ENCODE measurements around the gene USP35. TPM values are rescaled to one million over a fixed set of nuclear protein-coding genes. Genes with fewer than 3 reads are reported as not detected.

The USP35 gene, protein sequence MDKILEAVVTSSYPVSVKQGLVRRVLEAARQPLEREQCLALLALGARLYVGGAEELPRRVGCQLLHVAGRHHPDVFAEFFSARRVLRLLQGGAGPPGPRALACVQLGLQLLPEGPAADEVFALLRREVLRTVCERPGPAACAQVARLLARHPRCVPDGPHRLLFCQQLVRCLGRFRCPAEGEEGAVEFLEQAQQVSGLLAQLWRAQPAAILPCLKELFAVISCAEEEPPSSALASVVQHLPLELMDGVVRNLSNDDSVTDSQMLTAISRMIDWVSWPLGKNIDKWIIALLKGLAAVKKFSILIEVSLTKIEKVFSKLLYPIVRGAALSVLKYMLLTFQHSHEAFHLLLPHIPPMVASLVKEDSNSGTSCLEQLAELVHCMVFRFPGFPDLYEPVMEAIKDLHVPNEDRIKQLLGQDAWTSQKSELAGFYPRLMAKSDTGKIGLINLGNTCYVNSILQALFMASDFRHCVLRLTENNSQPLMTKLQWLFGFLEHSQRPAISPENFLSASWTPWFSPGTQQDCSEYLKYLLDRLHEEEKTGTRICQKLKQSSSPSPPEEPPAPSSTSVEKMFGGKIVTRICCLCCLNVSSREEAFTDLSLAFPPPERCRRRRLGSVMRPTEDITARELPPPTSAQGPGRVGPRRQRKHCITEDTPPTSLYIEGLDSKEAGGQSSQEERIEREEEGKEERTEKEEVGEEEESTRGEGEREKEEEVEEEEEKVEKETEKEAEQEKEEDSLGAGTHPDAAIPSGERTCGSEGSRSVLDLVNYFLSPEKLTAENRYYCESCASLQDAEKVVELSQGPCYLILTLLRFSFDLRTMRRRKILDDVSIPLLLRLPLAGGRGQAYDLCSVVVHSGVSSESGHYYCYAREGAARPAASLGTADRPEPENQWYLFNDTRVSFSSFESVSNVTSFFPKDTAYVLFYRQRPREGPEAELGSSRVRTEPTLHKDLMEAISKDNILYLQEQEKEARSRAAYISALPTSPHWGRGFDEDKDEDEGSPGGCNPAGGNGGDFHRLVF
- total RNA-seq = 10 to 100 TPM in 3 of 4 donors, 1 to 10 TPM in 1; 6.6 to 30.6 (median 13.3) TPM

DNA sequence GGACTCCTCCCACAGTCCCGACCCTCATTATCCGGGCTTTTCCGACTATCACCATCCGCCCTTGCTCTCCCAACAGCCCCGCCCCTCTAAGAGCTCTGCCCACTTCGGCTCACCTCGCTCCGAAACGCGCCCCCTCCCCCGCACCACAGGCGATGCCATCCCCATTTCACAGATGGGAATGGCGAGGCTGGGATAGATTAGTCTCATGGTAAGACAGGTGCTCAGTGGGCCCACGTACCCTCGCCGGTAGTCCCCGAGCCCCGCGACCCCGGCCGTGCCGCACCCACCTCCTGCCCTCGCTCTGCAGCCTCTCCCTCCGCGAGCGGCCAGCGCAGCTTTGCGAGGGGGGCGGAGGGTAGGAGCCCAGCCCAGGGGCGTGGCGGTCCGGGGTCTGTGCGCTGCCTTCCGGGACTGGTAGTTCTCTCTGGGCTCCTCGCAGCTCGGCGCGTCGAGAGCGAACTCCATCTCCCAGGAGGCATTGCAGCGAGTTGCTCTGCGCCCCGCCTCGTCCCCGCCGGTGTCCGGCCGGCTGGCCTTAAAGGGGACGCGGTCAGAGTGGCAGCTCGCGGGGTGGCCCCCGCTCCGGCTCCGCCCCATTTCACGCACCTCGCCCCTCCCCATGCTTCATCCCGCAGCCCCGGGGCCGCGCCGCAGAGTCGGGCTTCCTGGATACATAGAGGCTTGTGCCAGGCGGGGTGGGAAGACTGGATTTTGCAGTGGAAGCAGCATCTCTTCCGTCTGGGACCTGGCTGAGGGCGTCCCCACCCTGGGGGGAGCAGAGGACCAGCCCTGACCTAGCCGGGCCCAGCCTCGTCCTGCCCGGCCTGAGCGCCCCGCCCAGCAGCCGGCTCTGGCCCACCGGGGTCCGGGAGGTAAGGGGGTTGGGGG lies at the start of gene USP35, which contains the start of gene KCTD21:
Gene USP35 (plus strand): TSS at position 634 of the 888 bp plus-strand sequence. CDS start 7,327 bp downstream, outside the sequence.
Gene KCTD21 (minus strand): TSS at position 341 of the 888 bp plus-strand sequence. CDS start 14,072 bp downstream, outside the sequence.
- Histone ChIP-seq H3K4me3 (peak within 1 kb of the TSS; percentile 83 to 98 (median 96)), H3K27ac (peak within 1 kb of the TSS; percentile 82 to 94 (median 86)), H3K4me1 (peaks cover 0 to 25% (median 8%) of the 10 kb centered on the region in 4 donors), H3K9me3 (no peaks in the 10 kb centered on the region), H3K27me3 (no peaks in the 10 kb centered on the region), H3K36me3 (no peaks in the 10 kb centered on the region)
- peak; percentile 92 to 98 (median 97) for DNase-seq
- peak; percentile 78 to 89 for TF ChIP-seq POLR2A (IDR thresholded peaks at IDR 0.05)
- TF ChIP-seq, protein P1, sequence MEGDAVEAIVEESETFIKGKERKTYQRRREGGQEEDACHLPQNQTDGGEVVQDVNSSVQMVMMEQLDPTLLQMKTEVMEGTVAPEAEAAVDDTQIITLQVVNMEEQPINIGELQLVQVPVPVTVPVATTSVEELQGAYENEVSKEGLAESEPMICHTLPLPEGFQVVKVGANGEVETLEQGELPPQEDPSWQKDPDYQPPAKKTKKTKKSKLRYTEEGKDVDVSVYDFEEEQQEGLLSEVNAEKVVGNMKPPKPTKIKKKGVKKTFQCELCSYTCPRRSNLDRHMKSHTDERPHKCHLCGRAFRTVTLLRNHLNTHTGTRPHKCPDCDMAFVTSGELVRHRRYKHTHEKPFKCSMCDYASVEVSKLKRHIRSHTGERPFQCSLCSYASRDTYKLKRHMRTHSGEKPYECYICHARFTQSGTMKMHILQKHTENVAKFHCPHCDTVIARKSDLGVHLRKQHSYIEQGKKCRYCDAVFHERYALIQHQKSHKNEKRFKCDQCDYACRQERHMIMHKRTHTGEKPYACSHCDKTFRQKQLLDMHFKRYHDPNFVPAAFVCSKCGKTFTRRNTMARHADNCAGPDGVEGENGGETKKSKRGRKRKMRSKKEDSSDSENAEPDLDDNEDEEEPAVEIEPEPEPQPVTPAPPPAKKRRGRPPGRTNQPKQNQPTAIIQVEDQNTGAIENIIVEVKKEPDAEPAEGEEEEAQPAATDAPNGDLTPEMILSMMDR (IDR thresholded peaks at IDR 0.05) = no peak

DNA sequence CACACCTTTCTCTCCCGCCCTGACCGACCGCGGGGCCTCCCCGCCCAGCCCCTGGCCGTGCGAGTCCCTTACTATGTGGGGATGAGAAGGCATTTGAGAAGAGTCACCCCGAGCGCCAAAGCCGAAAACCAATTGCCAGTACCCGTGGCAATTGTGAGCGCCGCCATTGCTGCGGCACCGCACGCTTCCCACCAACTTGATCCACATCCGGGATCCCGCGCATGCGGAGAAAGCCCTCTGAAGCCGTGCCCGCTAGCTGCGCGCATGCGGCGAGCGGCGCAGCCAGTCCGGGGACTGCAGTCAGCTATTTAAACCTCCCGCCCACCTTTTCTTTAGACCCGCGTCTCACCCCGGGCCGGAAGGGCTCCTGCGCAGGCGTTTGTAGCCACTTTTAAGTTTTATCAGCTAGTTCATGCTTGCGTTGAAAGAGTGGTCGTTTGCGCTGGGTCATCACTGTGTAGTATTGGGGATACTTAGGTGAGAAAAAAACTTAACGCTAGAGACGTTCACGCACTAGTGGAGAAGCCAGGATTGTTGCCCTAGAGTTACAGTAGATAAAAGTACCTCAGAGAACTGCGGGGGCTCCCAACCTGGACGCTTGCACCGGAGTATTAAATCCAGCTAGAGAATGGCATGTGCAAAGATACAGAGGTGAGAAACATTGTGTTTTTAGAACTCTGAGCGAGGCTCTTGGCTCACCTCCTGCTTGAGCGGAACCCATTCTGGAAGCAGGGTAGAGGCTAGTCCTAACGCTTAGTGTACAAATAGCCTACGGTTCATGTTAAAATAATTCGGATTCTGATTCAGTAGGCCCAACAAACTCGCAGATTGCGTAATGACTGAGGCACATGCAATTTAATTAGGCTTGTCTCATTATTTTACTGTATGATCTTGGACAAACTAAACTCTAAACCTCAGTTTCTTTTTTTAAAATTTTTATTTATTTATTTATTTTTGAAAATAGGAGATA lies 49.0 kb upstream of the USP35 start, which contains the start of gene ALG8:
Gene ALG8 (minus strand): TSS at position 205 of the 970 bp plus-strand sequence. CDS start 38 bp downstream, at position 167.
- Histone ChIP-seq H3K4me1 (peaks cover 0 to 9% (median 3%) of the 10 kb centered on the region in 4 donors), H3K27me3 (no peaks in the 10 kb centered on the region), H3K9me3 (no peaks in the 10 kb centered on the region), H3K36me3 (no peaks in the 10 kb centered on the region), H3K4me3 (peak within 1 kb of the TSS; percentile 64 to 86 (median 73)), H3K27ac (peak within 1 kb of the TSS; percentile 75 to 81 (median 78))
- peak; percentile 90 to 98 (median 94) for DNase-seq
- TF ChIP-seq POLR2A (IDR thresholded peaks at IDR 0.05) = peak; percentile 16 to 66
- TF ChIP-seq, protein P1 (IDR thresholded peaks at IDR 0.05) = peak in 1 of 6 experiments; percentile 8

DNA sequence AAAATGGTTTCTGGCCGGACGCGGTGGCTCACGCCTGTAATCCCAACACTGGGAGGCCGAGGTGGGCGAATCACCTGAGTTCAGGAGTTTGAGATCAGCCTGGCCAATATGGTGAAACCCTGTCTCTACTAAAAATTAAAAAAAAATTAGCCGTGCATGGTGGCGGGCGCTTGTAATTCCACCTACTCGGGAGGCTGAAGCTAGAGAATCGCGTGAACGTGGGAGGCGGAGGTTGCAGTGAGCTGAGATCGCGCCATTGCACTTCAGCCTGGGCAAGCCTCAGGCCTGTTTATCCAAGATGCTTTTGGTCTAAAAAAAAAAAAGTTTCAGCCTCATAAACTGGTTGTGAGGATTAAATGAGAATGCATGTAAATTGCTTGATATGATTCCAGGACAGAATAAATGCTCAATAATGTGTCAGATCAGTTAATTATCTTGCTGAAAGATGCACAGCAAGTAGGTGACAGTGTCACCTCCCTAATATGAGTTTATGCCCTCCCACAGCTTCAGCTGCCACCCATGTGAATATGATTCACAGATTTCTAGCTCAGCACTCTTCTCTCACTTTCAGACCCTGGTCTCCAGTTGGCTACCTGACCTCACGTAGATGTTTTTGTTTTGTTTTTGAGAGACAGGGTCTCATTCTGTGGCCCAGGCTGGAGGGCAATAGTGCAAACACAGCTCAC lies 48.2 kb upstream of the USP35 start:
- TF ChIP-seq, protein P1 (IDR thresholded peaks at IDR 0.05) = no peak
- no peak for TF ChIP-seq POLR2A (IDR thresholded peaks at IDR 0.05)
- H3K27ac ChIP-seq = peak overlapping the region in 1 of 4 donors; percentile 77
- no peaks in the 10 kb centered on the region for H3K9me3 ChIP-seq
- no peak for DNase-seq
- H3K27me3 ChIP-seq = no peaks in the 10 kb centered on the region
- peaks cover 0 to 9% (median 3%) of the 10 kb centered on the region in 4 donors for H3K4me1 ChIP-seq
- H3K36me3 ChIP-seq = no peaks in the 10 kb centered on the region
- peak overlapping the region in 3 of 4 donors; percentile 64 to 86 (median 75) for H3K4me3 ChIP-seq

DNA sequence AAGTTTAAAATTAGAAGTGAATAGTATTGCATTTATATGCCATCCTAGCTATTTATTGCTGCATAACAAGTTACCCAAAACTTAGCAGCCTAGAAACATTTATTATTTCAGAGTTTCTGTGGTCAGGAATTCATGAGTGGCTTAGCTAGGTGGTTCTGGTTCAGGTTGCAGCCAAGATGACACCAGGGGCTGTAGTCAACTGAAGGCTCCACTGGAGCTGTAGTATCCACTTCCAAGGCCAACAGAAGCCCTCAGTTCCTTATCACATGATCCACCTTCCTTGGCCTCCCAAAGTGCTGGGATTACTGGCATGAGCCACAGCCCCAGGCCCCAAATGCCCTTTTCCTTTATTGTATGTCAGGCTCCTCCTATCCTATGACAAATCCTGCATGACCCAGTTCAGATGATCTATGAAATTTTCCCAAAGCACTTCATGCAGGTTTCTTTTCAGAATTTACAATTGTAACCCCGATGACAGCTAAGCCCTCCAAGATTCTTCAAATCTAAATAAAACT lies 43.2 kb upstream of the USP35 start:
- Histone ChIP-seq H3K36me3 (no peaks in the 10 kb centered on the region), H3K4me3 (no peak overlapping the region), H3K4me1 (peaks cover 0 to 1% (median 0%) of the 10 kb centered on the region in 4 donors), H3K27me3 (no peaks in the 10 kb centered on the region), H3K9me3 (no peaks in the 10 kb centered on the region), H3K27ac (no peak overlapping the region)
- no peak for TF ChIP-seq POLR2A (IDR thresholded peaks at IDR 0.05)
- TF ChIP-seq, protein P1 (IDR thresholded peaks at IDR 0.05) = no peak
- no peak for DNase-seq

Data from Peyer's patch (tissue), 4 donors.